GM19099 (cell line): Measurements from ENCODE around the gene HTR3D.

ENCODE experiments used
- POLR2A ChIP-seq: IDR thresholded peaks from 3 replicates; pipeline ENCODE4 v1.6.1; 2011; ENCODE audit warnings: low read depth; ENCODE audit not compliant: insufficient read length; ENCODE audit errors: extremely low read depth

Gene HTR3D

GRCh38 chr3:184031187-184031792 lies at the start of gene HTR3D:
TSS of gene HTR3D (plus strand) at chr3:184031742. CDS start at chr3:184031742, 0 bp downstream.
- TF ChIP-seq POLR2A: no peak

- TF ChIP-seq POLR2A: no peak
Measured at GRCh38 chr3:183981990-183982644, 49.4 kb upstream of the HTR3D start.

GRCh38 chr3:183984127-183984740 lies 47.3 kb upstream of the HTR3D start:
- TF ChIP-seq POLR2A: no peak

GRCh38 chr3:183984749-183985729 lies 46.5 kb upstream of the HTR3D start:
- no peak for TF ChIP-seq POLR2A

- TF ChIP-seq POLR2A: no peak
Measured at GRCh38 chr3:183987000-183987600, 44.4 kb upstream of the HTR3D start.

GRCh38 chr3:183988216-183988790 lies 43.2 kb upstream of the HTR3D start:
- TF ChIP-seq POLR2A: no peak

- no peak for TF ChIP-seq POLR2A
Measured at GRCh38 chr3:183991403-183991802, 40.1 kb upstream of the HTR3D start.

- TF ChIP-seq POLR2A: no peak
Measured at GRCh38 chr3:184001761-184002160, 29.8 kb upstream of the HTR3D start.

GRCh38 chr3:184002469-184002868 lies 29.1 kb upstream of the HTR3D start:
- TF ChIP-seq POLR2A: no peak

- no peak for TF ChIP-seq POLR2A
Measured at GRCh38 chr3:184003187-184003967, 28.2 kb upstream of the HTR3D start.

- TF ChIP-seq POLR2A: no peak
Measured at GRCh38 chr3:184004476-184004875, 27.1 kb upstream of the HTR3D start.

GRCh38 chr3:184005941-184006507 lies 25.5 kb upstream of the HTR3D start:
- no peak for TF ChIP-seq POLR2A

- TF ChIP-seq POLR2A: no peak
Measured at GRCh38 chr3:184008161-184008560, 23.4 kb upstream of the HTR3D start.
